ENCODE results near the gene CCDC33. TPM values are rescaled to one million over a fixed set of nuclear protein-coding genes. Genes with fewer than 3 reads are reported as not detected.

CCDC33 gene
- total and polyA plus RNA-seq, 12 donors: not detected

GRCh38 chr15:74212494-74212893, 23.6 kb upstream of the CCDC33 start:
- Histone ChIP-seq H3K27me3 (peaks cover 0 to 4% (median 0%) of the 10 kb centered on the region in 7 donors), H3K4me3 (no peak overlapping the region), H3K27ac (no peak overlapping the region), H3K9me3 (no peaks in the 10 kb centered on the region), H3K4me1 (peaks cover 0 to 27% (median 4%) of the 10 kb centered on the region in 9 donors), H3K36me3 (no peaks in the 10 kb centered on the region)
- no peak for TF ChIP-seq CTCF (IDR thresholded peaks at IDR 0.05)
- DNase-seq (no peak), ATAC-seq (no peak)
- WGBS, 2 donors: 90 to 92% methylated on average over 9 of the region's 9 CpGs
- intact Hi-C loops (cut with DNase I): no loop called here

GRCh38 chr15:74213858-74214284, 22.3 kb upstream of the CCDC33 start:
- Histone ChIP-seq H3K36me3 (no peaks in the 10 kb centered on the region), H3K27me3 (peaks cover 0 to 11% (median 0%) of the 10 kb centered on the region in 7 donors), H3K27ac (peak overlapping the region in 1 of 10 donors; percentile 50), H3K4me3 (no peak overlapping the region), H3K9me3 (no peaks in the 10 kb centered on the region), H3K4me1 (peaks cover 0 to 27% (median 4%) of the 10 kb centered on the region in 9 donors)
- no peak for TF ChIP-seq CTCF (IDR thresholded peaks at IDR 0.05)
- DNase-seq: peak in 1 of 2 donors; percentile 13
- intact Hi-C loops (cut with DNase I): no loop called here
- ATAC-seq: peak in 4 of 8 donors; percentile 15 to 45 (median 30)
- WGBS, 2 donors: 46 to 55% methylated on average over 7 of the region's 7 CpGs

- Histone ChIP-seq H3K4me3 (no peak overlapping the region), H3K27ac (peak overlapping the region in 1 of 10 donors; percentile 50), H3K9me3 (no peaks in the 10 kb centered on the region), H3K36me3 (no peaks in the 10 kb centered on the region), H3K27me3 (peaks cover 0 to 11% (median 0%) of the 10 kb centered on the region in 7 donors), H3K4me1 (peaks cover 0 to 26% (median 4%) of the 10 kb centered on the region in 9 donors)
- intact Hi-C loops (cut with DNase I): no loop called here
- TF ChIP-seq CTCF (IDR thresholded peaks at IDR 0.05): no peak
- ATAC-seq: no peak
- 76% methylated on average over 6 of the region's 6 CpGs for WGBS, 2 donors
- DNase-seq: no peak
Observed at GRCh38 chr15:74214324-74215021, 21.7 kb upstream of the CCDC33 start.

GRCh38 chr15:74215958-74216357, 20.2 kb upstream of the CCDC33 start:
- Histone ChIP-seq H3K4me3 (no peak overlapping the region), H3K9me3 (no peaks in the 10 kb centered on the region), H3K4me1 (peaks cover 0 to 15% (median 0%) of the 10 kb centered on the region in 9 donors), H3K36me3 (no peaks in the 10 kb centered on the region), H3K27me3 (peaks cover 0 to 11% (median 0%) of the 10 kb centered on the region in 7 donors), H3K27ac (no peak overlapping the region)
- 94 to 96% methylated on average over 8 of the region's 8 CpGs for WGBS, 2 donors
- intact Hi-C loops (cut with DNase I): no loop called here
- DNase-seq (no peak), ATAC-seq (no peak)
- no peak for TF ChIP-seq CTCF (IDR thresholded peaks at IDR 0.05)

Data from heart right ventricle (tissue), 16 donors.